ENCODE measurements around the gene SLC8A3.

DNA sequence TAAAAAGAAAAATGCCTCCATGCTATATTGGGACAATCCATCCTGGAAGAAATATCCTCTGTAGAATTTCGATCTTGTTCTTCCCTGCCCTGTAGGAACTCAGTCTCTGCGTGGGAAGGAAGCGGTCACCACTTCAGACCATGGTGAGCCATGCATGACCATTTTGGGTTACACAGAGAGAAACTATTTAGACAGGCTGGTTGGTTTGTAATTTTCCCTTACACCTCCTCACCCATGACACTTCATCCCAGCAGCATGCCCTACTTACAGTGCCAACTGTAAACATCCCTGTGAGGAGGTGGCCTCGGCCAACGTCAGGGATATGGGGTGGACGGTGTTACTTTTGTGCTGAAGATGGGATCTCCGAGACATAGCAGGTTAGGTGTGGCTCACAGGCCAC lies 188.2 kb downstream of the SLC8A3 start:
- TF ChIP-seq GABPA (IDR thresholded peaks at IDR 0.05; ENCODE audit: low read depth): no peak
- TF ChIP-seq, protein P1, sequence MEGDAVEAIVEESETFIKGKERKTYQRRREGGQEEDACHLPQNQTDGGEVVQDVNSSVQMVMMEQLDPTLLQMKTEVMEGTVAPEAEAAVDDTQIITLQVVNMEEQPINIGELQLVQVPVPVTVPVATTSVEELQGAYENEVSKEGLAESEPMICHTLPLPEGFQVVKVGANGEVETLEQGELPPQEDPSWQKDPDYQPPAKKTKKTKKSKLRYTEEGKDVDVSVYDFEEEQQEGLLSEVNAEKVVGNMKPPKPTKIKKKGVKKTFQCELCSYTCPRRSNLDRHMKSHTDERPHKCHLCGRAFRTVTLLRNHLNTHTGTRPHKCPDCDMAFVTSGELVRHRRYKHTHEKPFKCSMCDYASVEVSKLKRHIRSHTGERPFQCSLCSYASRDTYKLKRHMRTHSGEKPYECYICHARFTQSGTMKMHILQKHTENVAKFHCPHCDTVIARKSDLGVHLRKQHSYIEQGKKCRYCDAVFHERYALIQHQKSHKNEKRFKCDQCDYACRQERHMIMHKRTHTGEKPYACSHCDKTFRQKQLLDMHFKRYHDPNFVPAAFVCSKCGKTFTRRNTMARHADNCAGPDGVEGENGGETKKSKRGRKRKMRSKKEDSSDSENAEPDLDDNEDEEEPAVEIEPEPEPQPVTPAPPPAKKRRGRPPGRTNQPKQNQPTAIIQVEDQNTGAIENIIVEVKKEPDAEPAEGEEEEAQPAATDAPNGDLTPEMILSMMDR (IDR thresholded peaks at IDR 0.05; ENCODE audit: insufficient read depth, low read length): no peak

Data from HL-60 (cell line).